GM12892 (cell line): Measurements from ENCODE around the gene THOC5.

Experiments used
- POLR2A ChIP-seq: IDR thresholded peaks from 2 replicates; pipeline ENCODE4 v1.6.1; 2011; ENCODE audit warnings: low read depth, low read length, control low read depth
- POLR2AphosphoS5 ChIP-seq: IDR thresholded peaks from 2 replicates; pipeline ENCODE4 v1.6.1; 2011; ENCODE audit warnings: low read depth, low read length, control low read depth
- TAF1 ChIP-seq: IDR thresholded peaks from 2 replicates; pipeline ENCODE4 v1.6.1; 2011; ENCODE audit warnings: low read depth, mild to moderate bottlenecking, control low read depth, low read length, borderline replicate concordance

- TF ChIP-seq POLR2A (no peak), POLR2AphosphoS5 (no peak), TAF1 (no peak)
These were observed 53.7 kb downstream of the THOC5 start for GRCh38 chr22:29499852-29500251.
